Neural progenitor cell (in vitro differentiated cells): Measurements from ENCODE around the gene CHMP6. TPM values are rescaled to one million over a fixed set of nuclear protein-coding genes. Genes with fewer than 3 reads are reported as not detected.

Experiments used
- DNase-seq: peaks from one replicate; pipeline ENCODE4 v3.0.0-alpha.2; 2016; ENCODE audit warnings: low spot score
- H2AFZ ChIP-seq: fragments of 200-600 bp; sonication (generic); replicated peaks from 2 replicates; pipeline ENCODE4 v1.6.1; 2016; ENCODE audit warnings: antibody characterized with exemption
- H3F3A ChIP-seq: fragments of 200-600 bp; sonication (generic); 2 replicates; pipeline ENCODE4 v1.6.1; 2016; ENCODE audit warnings: antibody characterized with exemption, low read depth
- H3K27ac ChIP-seq: fragments of 200-600 bp; sonication (generic); 2 replicates; pipeline ENCODE4 v1.5.1; 2016; ENCODE audit warnings: mild to moderate bottlenecking
- H3K27me3 ChIP-seq: fragments of 200-600 bp; sonication (generic); 2 replicates; pipeline ENCODE4 v1.6.1; 2016; ENCODE audit warnings: mild to moderate bottlenecking, moderate library complexity
- H3K36me3 ChIP-seq: fragments of 200-600 bp; sonication (generic); 2 replicates; pipeline ENCODE4 v1.5.1; 2016
- H3K4me1 ChIP-seq: fragments of 200-600 bp; sonication (generic); 2 replicates; pipeline ENCODE4 v1.6.1; 2016; ENCODE audit warnings: mixed run types
- H3K4me2 ChIP-seq: fragments of 200-600 bp; sonication (generic); 2 replicates; pipeline ENCODE4 v1.6.1; 2016
- H3K4me3 ChIP-seq: fragments of 200-600 bp; sonication (generic); 2 replicates; pipeline ENCODE4 v1.5.1; 2016
- H3K79me2 ChIP-seq: fragments of 200-600 bp; sonication (generic); 2 replicates; pipeline ENCODE4 v1.6.1; 2016; ENCODE audit warnings: low read depth
- H3K9ac ChIP-seq: fragments of 200-600 bp; sonication (generic); 2 replicates; pipeline ENCODE4 v1.6.1; 2016
- H3K9me3 ChIP-seq: fragments of 200-600 bp; sonication (generic); 2 replicates; pipeline ENCODE4 v1.5.1; 2016; ENCODE audit warnings: low read depth
- H4K20me1 ChIP-seq: fragments of 200-600 bp; sonication (generic); 2 replicates; pipeline ENCODE4 v1.6.1; 2016; ENCODE audit warnings: low read depth
- H3K27ac Mint-ChIP-seq: 3 replicates; pipeline ENCODE4 v1.8.0; 2021; ENCODE audit warnings: mixed read lengths
- H3K27me3 Mint-ChIP-seq: 2 replicates; pipeline ENCODE4 v1.8.0; 2022; ENCODE audit warnings: low read depth, mild to moderate bottlenecking, inconsistent platforms, moderate library complexity, mixed read lengths; ENCODE audit not compliant: insufficient read depth
- H3K36me3 Mint-ChIP-seq: 3 replicates; pipeline ENCODE4 v1.8.0; 2021; ENCODE audit warnings: mixed read lengths
- H3K4me1 Mint-ChIP-seq: 3 replicates; pipeline ENCODE4 v1.8.0; 2021; ENCODE audit warnings: mixed read lengths
- H3K4me3 Mint-ChIP-seq: 3 replicates; pipeline ENCODE4 v1.8.0; 2021; ENCODE audit warnings: mild to moderate bottlenecking, moderate library complexity, mixed read lengths
- H3K9me3 Mint-ChIP-seq: 3 replicates; pipeline ENCODE4 v1.8.0; 2020; ENCODE audit warnings: mixed read lengths
- EZH2 ChIP-seq: fragments of 200-600 bp; sonication (generic); IDR thresholded peaks from 2 replicates; pipeline ENCODE4 v1.6.1; 2017; ENCODE audit warnings: antibody characterized with exemption, mild to moderate bottlenecking, moderate library complexity
- EZH2phosphoT487 ChIP-seq: fragments of 200-600 bp; sonication (generic); IDR thresholded peaks from 2 replicates; pipeline ENCODE4 v1.6.1; 2017; ENCODE audit warnings: antibody characterized with exemption
- total RNA-seq: library from RNA; depleted of rRNA; stranded (reverse); fragments of >200 nt; gene quantifications from 2 replicates; pipeline ENCODE4 v1.2.3, GENCODE V29; 2015; ENCODE audit warnings: low replicate concordance
- TF ChIP-seq, protein P1 (sequence below): fragments of 200-600 bp; sonication (generic); IDR thresholded peaks from 2 replicates; pipeline ENCODE4 v1.5.1; 2017; ENCODE audit warnings: antibody characterized with exemption, mild to moderate bottlenecking

The CHMP6 gene
- total RNA-seq, 1 donor from 2014 or later, result 11.5 TPM

GRCh38 chr17:81002409-81003361, 11.0 kb downstream of the CHMP6 start:
- H3K9ac ChIP-seq, result no peak overlapping the region
- H3K4me1 Mint-ChIP-seq, result peaks cover 25% of the 10 kb centered on the region

GRCh38 chr17:81003711-81004475, 12.3 kb downstream of the CHMP6 start:
- Mint-ChIP-seq H3K27me3 (peaks cover 13% of the 10 kb centered on the region), H3K27ac (no peak overlapping the region), H3K4me3 (peak overlapping the region; percentile 78), H3K4me1 (peaks cover 25% of the 10 kb centered on the region), H3K36me3 (peaks cover under 1% of the 10 kb centered on the region), H3K9me3 (peaks cover 3% of the 10 kb centered on the region)
- H3K27ac ChIP-seq, result no peak overlapping the region
- peaks cover 19% of the 10 kb centered on the region for H3F3A ChIP-seq
- no peaks in the 10 kb centered on the region for H3K36me3 ChIP-seq
- peak; percentile 71 for DNase-seq
- H4K20me1 ChIP-seq, result peaks cover 6% of the 10 kb centered on the region
- H3K4me1 ChIP-seq, result peaks cover 8% of the 10 kb centered on the region
- H3K4me2 ChIP-seq, result peak overlapping the region; percentile 90
- TF ChIP-seq EZH2phosphoT487 (no peak), EZH2 (peak; percentile 44)
- TF ChIP-seq, protein P1, sequence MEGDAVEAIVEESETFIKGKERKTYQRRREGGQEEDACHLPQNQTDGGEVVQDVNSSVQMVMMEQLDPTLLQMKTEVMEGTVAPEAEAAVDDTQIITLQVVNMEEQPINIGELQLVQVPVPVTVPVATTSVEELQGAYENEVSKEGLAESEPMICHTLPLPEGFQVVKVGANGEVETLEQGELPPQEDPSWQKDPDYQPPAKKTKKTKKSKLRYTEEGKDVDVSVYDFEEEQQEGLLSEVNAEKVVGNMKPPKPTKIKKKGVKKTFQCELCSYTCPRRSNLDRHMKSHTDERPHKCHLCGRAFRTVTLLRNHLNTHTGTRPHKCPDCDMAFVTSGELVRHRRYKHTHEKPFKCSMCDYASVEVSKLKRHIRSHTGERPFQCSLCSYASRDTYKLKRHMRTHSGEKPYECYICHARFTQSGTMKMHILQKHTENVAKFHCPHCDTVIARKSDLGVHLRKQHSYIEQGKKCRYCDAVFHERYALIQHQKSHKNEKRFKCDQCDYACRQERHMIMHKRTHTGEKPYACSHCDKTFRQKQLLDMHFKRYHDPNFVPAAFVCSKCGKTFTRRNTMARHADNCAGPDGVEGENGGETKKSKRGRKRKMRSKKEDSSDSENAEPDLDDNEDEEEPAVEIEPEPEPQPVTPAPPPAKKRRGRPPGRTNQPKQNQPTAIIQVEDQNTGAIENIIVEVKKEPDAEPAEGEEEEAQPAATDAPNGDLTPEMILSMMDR, result no peak
- H3K9ac ChIP-seq, result no peak overlapping the region
- H3K27me3 ChIP-seq, result peaks cover 63% of the 10 kb centered on the region
- H3K79me2 ChIP-seq, result no peaks in the 10 kb centered on the region
- no peak overlapping the region for H2AFZ ChIP-seq
- peak overlapping the region; percentile 47 for H3K4me3 ChIP-seq
- H3K9me3 ChIP-seq, result no peaks in the 10 kb centered on the region

More at GRCh38 chr17:81002409-81003361, 11.0 kb downstream of the CHMP6 start:
- no peak overlapping the region for H3K4me3 ChIP-seq
- H3F3A ChIP-seq, result peaks cover 19% of the 10 kb centered on the region
- Mint-ChIP-seq H3K4me3 (peak overlapping the region; percentile 78), H3K9me3 (peaks cover 3% of the 10 kb centered on the region), H3K36me3 (peaks cover 4% of the 10 kb centered on the region), H3K27ac (no peak overlapping the region), H3K27me3 (peaks cover 13% of the 10 kb centered on the region)
- H3K36me3 ChIP-seq, result no peaks in the 10 kb centered on the region
- H3K27ac ChIP-seq, result no peak overlapping the region
- H3K9me3 ChIP-seq, result no peaks in the 10 kb centered on the region
- no peak overlapping the region for H2AFZ ChIP-seq
- H3K4me1 ChIP-seq, result peaks cover 8% of the 10 kb centered on the region
- H3K79me2 ChIP-seq, result no peaks in the 10 kb centered on the region
- no peak for TF ChIP-seq EZH2phosphoT487
- TF ChIP-seq, protein P1, result no peak
- no peak for TF ChIP-seq EZH2
- H3K27me3 ChIP-seq, result peaks cover 58% of the 10 kb centered on the region
- H3K4me2 ChIP-seq, result no peak overlapping the region
- no peak for DNase-seq
- H4K20me1 ChIP-seq, result peaks cover 6% of the 10 kb centered on the region

DNA sequence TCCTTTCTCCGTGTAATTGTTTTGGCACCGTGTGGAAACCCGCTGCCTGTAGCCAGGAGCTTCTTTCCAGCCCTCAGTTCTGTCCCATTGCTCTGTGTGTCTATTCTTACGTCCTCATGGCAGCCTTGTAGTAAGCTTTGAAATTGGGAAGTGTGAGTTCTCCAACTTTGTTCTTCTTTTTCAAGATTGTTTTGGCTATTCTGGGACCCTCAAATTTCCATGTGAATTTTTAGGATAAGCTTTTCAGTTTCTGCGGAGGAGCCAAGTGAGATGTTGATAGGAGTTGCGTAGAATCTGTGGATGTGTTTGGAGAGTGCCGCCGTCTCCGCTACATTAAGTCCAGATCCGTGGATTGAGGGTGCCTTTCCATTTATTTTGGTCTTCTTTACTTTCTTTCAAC, 15.2 kb downstream of the CHMP6 start:
- no peak overlapping the region for H3K4me3 ChIP-seq
- no peak overlapping the region for H3K9ac ChIP-seq
- no peaks in the 10 kb centered on the region for H4K20me1 ChIP-seq
- Mint-ChIP-seq H3K36me3 (no peaks in the 10 kb centered on the region), H3K27me3 (peaks cover 13% of the 10 kb centered on the region), H3K4me1 (peaks cover 22% of the 10 kb centered on the region), H3K4me3 (no peak overlapping the region), H3K9me3 (peaks cover 12% of the 10 kb centered on the region), H3K27ac (no peak overlapping the region)
- no peak overlapping the region for H3K4me2 ChIP-seq
- H3K27me3 ChIP-seq, result peaks cover 61% of the 10 kb centered on the region
- TF ChIP-seq EZH2phosphoT487 (no peak), EZH2 (no peak)
- TF ChIP-seq, protein P1, result no peak
- no peak overlapping the region for H3K27ac ChIP-seq
- peaks cover 19% of the 10 kb centered on the region for H3F3A ChIP-seq
- peaks cover 8% of the 10 kb centered on the region for H3K4me1 ChIP-seq
- H2AFZ ChIP-seq, result no peak overlapping the region
- DNase-seq, result no peak
- no peaks in the 10 kb centered on the region for H3K79me2 ChIP-seq
- no peaks in the 10 kb centered on the region for H3K36me3 ChIP-seq
- no peaks in the 10 kb centered on the region for H3K9me3 ChIP-seq
